ENCODE results near the gene UFD1. TPM values are rescaled to one million over a fixed set of nuclear protein-coding genes. Genes with fewer than 3 reads are reported as not detected.

UFD1 gene
- total and polyA plus RNA-seq, 9 of the 15 experiments (the other 6 are each of a cell fraction or from before 2014, with no cell fraction given), result 238 to 645 (median 363) TPM

DNA sequence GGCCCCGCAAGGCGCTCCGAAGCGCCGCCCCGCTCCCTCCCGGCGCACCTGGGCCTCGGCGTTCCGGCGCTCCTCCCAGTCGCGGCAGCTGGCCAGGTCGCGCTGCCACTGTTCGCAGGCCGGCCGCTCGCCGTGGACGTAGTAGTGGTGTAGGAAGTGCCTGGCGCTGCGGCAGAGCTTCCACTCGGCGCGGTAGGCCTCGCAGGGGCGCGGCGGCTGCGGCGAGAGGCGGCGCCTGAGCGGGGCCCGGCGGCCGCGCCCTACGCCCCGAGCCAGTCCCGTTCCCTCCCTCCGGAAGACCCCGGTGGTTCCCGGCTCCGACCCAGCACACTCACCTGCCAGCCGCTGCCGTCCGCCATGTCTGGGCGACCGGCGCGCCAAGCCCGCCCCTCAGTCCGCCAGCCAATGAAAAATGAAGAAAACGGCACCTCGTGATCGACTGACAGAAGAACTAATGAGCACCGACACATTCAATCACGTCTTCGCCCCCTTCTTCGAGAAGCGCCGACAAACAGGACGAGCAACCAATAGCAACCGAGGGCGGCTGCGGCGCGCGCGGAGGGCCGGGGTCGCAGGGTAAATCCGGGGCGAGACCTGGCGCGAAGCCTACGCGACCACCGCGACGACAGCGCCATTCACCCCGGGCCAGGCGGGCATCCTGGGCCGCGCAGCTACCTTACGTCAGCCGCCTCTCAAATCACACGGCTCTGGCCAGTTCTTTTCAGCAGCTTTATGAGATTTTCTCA lies 31.5 kb downstream of the UFD1 start, which contains the start of gene C22orf39:
C22orf39 (minus strand) TSS at position 382 of the 746 bp plus-strand sequence; CDS start at position 359, 23 bp downstream.
- H2AFZ ChIP-seq (ENCODE audit: low read depth, low read length), result peak within 1 kb of the TSS; percentile 94
- no peaks in the 10 kb centered on the region for H3K9me1 ChIP-seq (ENCODE audit: control insufficient read depth, insufficient read depth, low read length)
- in situ Hi-C loops (cut with MboI), result no loop called here
- no peaks in the 10 kb centered on the region for H3K27me3 ChIP-seq (ENCODE audit: control insufficient read depth in 2 of 2, insufficient read depth in 2 of 2, low read length in 2 of 2)
- peaks cover 27 to 38% of the 10 kb centered on the region in 2 experiments for H3K4me1 ChIP-seq (replicated peaks in 1 of 2; ENCODE audit: control insufficient read depth in 2 of 2, insufficient read depth in 2 of 2, low read length in 2 of 2)
- peaks cover 57% of the 10 kb centered on the region for H3K79me2 ChIP-seq (ENCODE audit: control insufficient read depth, insufficient read depth, low read length)
- FAIRE-seq (peak; percentile 84), DNase-seq (ENCODE audit: extremely low read depth in 1 of 4, low spot score in 3 of 4) (peak; percentile 99 to 100 (median 100)), ATAC-seq (peak; percentile 95)
- BruUV-seq (replicated peaks), result no TSS peak
- peak within 1 kb of the TSS; percentile 86 for H3K27ac ChIP-seq (ENCODE audit: extremely low read depth, low read depth, low read length)
- 9% methylated on average over 92 of the region's 92 CpGs for WGBS (ENCODE audit: insufficient coverage, low coverage, missing lambda C conversion rate)
- intact Hi-C loops (cut with micrococcal nuclease), result loop anchor here (1.0 to 10.0 kb wide), 7 partner anchors 15 to 229 kb away; partner anchors contain the start of genes CDC45, MRPL40 and UFD1
- peak within 1 kb of the TSS; percentile 89 to 97 for H3K9ac ChIP-seq (ENCODE audit: insufficient read depth in 1 of 2, low read depth in 2 of 2, low read length in 2 of 2)
- peaks cover 26% of the 10 kb centered on the region for H4K20me1 ChIP-seq (replicated peaks; ENCODE audit: control insufficient read depth, insufficient read depth, low read length)
- peak within 1 kb of the TSS; percentile 73 for H3K4me3 ChIP-seq
- H3K36me3 ChIP-seq (ENCODE audit: control insufficient read depth, insufficient read depth, low read length), result peaks cover 85% of the 10 kb centered on the region
- CTCF ChIA-PET (ENCODE audit: low intra/inter-chr PET ratio), result interaction anchor here (0.7 kb wide), 1 partner anchor 308 kb away, joined by 4 read pairs; no protein-coding TSS in a partner anchor
- POLR2A ChIA-PET, result interaction anchor here (0.5 to 11.7 kb wide), 22 partner anchors 8 to 1391 kb away, joined by 3 to 284 read pairs (median 4); partner anchors contain the start of genes CDC45, HIRA, MRPL40 and UFD1
- H3K9me3 ChIP-seq (replicated peaks; ENCODE audit: control insufficient read depth, insufficient read depth, low read depth, low read length), result no peaks in the 10 kb centered on the region
- peak within 1 kb of the TSS; percentile 97 for H3K4me2 ChIP-seq (ENCODE audit: insufficient read depth, low read length)
- TF ChIP-seq ZNF551 (CRISPR knock-in tag; IDR thresholded peaks at IDR 0.05) (no peak), CREB1 (IDR thresholded peaks at IDR 0.05) (peak; percentile 86), CREB1 (CRISPR knock-in tag; IDR thresholded peaks at IDR 0.05) (no peak), ZNF586 (CRISPR knock-in tag; conservative IDR thresholded peaks at IDR 0.05) (no peak), PTRF (tag; IDR thresholded peaks at IDR 0.05) (no peak), ZNF175 (CRISPR knock-in tag; IDR thresholded peaks at IDR 0.05; ENCODE audit: low read depth) (no peak), SMAD3 (CRISPR knock-in tag; conservative IDR thresholded peaks at IDR 0.05) (peak; percentile 61; the same call in 1 of the 2 replicates), ZEB2 (IDR thresholded peaks at IDR 0.05) (peak; percentile 11; the same call in 1 of the 2 replicates), NEUROD1 (IDR thresholded peaks at IDR 0.05; ENCODE audit: borderline replicate concordance, low read depth, low read length, partially characterized antibody) (peak; percentile 98), SRF (CRISPR knock-in tag; IDR thresholded peaks at IDR 0.05) (peak; percentile 61 to 74; a peak in 1 of 4 replicates), TAF1 (IDR thresholded peaks at IDR 0.05; ENCODE audit: control insufficient read depth, extremely low read depth, insufficient read depth, low read length, severe bottlenecking) (peak; percentile 98), SRSF1 (IDR thresholded peaks at IDR 0.05; ENCODE audit: low read depth, low read length) (no peak; the same call in 1 of the 2 replicates), KLF13 (tag; IDR thresholded peaks at IDR 0.05; ENCODE audit: borderline replicate concordance, low read depth) (peak; percentile 32; the same call in 1 of the 2 replicates), SP1 (CRISPR knock-in tag; IDR thresholded peaks at IDR 0.05) (no peak), BRCA1 (IDR thresholded peaks at IDR 0.05) (no peak), BRCA1 (CRISPR knock-in tag; IDR thresholded peaks at IDR 0.05) (no peak), HSF4 (CRISPR knock-in tag; IDR thresholded peaks at IDR 0.05; ENCODE audit: borderline replicate concordance) (peak; percentile 82)
- TF ChIP-seq, protein P1, sequence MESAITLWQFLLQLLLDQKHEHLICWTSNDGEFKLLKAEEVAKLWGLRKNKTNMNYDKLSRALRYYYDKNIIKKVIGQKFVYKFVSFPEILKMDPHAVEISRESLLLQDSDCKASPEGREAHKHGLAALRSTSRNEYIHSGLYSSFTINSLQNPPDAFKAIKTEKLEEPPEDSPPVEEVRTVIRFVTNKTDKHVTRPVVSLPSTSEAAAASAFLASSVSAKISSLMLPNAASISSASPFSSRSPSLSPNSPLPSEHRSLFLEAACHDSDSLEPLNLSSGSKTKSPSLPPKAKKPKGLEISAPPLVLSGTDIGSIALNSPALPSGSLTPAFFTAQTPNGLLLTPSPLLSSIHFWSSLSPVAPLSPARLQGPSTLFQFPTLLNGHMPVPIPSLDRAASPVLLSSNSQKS (CRISPR knock-in tag; IDR thresholded peaks at IDR 0.05), result no peak
- TF ChIP-seq, protein P2, sequence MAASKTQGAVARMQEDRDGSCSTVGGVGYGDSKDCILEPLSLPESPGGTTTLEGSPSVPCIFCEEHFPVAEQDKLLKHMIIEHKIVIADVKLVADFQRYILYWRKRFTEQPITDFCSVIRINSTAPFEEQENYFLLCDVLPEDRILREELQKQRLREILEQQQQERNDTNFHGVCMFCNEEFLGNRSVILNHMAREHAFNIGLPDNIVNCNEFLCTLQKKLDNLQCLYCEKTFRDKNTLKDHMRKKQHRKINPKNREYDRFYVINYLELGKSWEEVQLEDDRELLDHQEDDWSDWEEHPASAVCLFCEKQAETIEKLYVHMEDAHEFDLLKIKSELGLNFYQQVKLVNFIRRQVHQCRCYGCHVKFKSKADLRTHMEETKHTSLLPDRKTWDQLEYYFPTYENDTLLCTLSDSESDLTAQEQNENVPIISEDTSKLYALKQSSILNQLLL (CRISPR knock-in tag; IDR thresholded peaks at IDR 0.05; ENCODE audit: borderline replicate concordance), result no peak
